HCT116 (cell line): ENCODE results near the gene CXCL11. TPM values are rescaled to one million over a fixed set of nuclear protein-coding genes. Genes with fewer than 3 reads are reported as not detected.

Source experiments
- ATAC-seq: fragments of 200-7000 bp; cut with Tn5 transposase; 2 replicates; pipeline ENCODE4 v1.9.1; 2020; ENCODE audit warnings: mild to moderate bottlenecking, moderate library complexity
- BruUV-seq: library from RNA; stranded (reverse); fragments of 400-500 nt; replicated peaks from 2 replicates; lab custom pipeline; 2021; lab: Mats Ljungman, UMichigan
- CTCF ChIA-PET: fragments of 300-600 bp; sonication (Branson Sonifier 250); formaldehyde crosslinking; loops from one replicate; lab custom pipeline; 2021; ENCODE audit warnings: antibody characterized with exemption; lab: Charles Lee
- POLR2A ChIA-PET: fragments of 300-600, 350-600 bp; sonication (Branson Sonifier 250); formaldehyde crosslinking; loops from one replicate; lab custom pipeline; 2021; ENCODE audit warnings: antibody characterized with exemption; lab: Charles Lee
- RAD21 ChIA-PET, 2 experiments: fragments of 300-600 bp; sonication (Branson Sonifier 250); formaldehyde crosslinking; loops; one replicate each; lab custom pipeline; 2023; ENCODE audit warnings: low total read pairs in 2 of 2; ENCODE audit not compliant: uncharacterized antibody in 2 of 2, unreplicated experiment in 2 of 2, low non-redundant PET in 1 of 2; lab: Charles Lee
- DNase-seq: peaks from one replicate; pipeline ENCODE4 v3.0.0-alpha.2; 2010; ENCODE audit warnings: low read depth, low spot score
- H2AFZ ChIP-seq: fragments of 200-600 bp; shearing (Covaris generic), sonication (generic); 2 replicates; pipeline ENCODE4 v1.6.1; 2017; ENCODE audit warnings: low read depth, mixed run types, mixed read lengths, antibody characterized with exemption, low read length; ENCODE audit not compliant: poor library complexity, severe bottlenecking
- H3K27ac ChIP-seq: 2 replicates; pipeline ENCODE4 v1.5.1; 2012; ENCODE audit warnings: low read depth, low read length
- H3K27me3 ChIP-seq: fragments of 200-600 bp; sonication (generic); 2 replicates; pipeline ENCODE4 v1.6.1; 2016; ENCODE audit warnings: mixed run types, low read length, mixed read lengths; ENCODE audit not compliant: insufficient read depth
- H3K36me3 ChIP-seq, 2 experiments: fragments of 200-500 bp in 1 of 2; fragments of 200-600 bp in 1 of 2; sonication (Bioruptor generic) in 1 of 2; sonication (generic) in 1 of 2; 2 replicates each; pipeline versions ENCODE4 v1.5.1 to v1.6.1; 2014 to 2016; ENCODE audit warnings: low read length in 2 of 2, inconsistent platforms in 1 of 2, mixed read lengths in 1 of 2, mixed run types in 1 of 2; ENCODE audit not compliant: insufficient read depth in 2 of 2, control insufficient read depth in 1 of 2
- H3K4me1 ChIP-seq, 2 experiments: fragments of 200-600 bp in 1 of 2; sonication (generic) in 1 of 2; 2 replicates each; pipeline versions ENCODE4 v1.5.1 to v1.6.1; 2012 to 2017; ENCODE audit warnings: low read length in 2 of 2, inconsistent platforms in 1 of 2, mild to moderate bottlenecking in 1 of 2, mixed read lengths in 1 of 2, mixed run types in 1 of 2, moderate library complexity in 1 of 2; ENCODE audit not compliant: insufficient read depth in 2 of 2, control insufficient read depth in 1 of 2
- H3K4me2 ChIP-seq: fragments of 200-600 bp; sonication (generic); 2 replicates; pipeline ENCODE4 v1.6.1; 2017; ENCODE audit warnings: mixed run types, low read length, mixed read lengths
- H3K4me3 ChIP-seq, 2 experiments: fragments of 200-600 bp in 1 of 2; sonication (generic) in 1 of 2; replicated peaks in 1 of 2; 2 replicates each; pipeline ENCODE4 v1.5.1; 2011 to 2016; ENCODE audit warnings: low read length in 2 of 2, control low read depth in 1 of 2, low read depth in 1 of 2, mild to moderate bottlenecking in 1 of 2, mixed read lengths in 1 of 2, mixed run types in 1 of 2
- H3K79me2 ChIP-seq: fragments of 200-600 bp; sonication (generic); 2 replicates; pipeline ENCODE4 v1.6.1; 2017; ENCODE audit warnings: mild to moderate bottlenecking, mixed run types, low read length, moderate library complexity, mixed read lengths; ENCODE audit not compliant: insufficient read depth
- H3K9ac ChIP-seq: fragments of 200-600 bp; sonication (generic); 2 replicates; pipeline ENCODE4 v1.6.1; 2016; ENCODE audit warnings: low read length, mixed read lengths
- H3K9me2 ChIP-seq: fragments of 200-600 bp; sonication (generic), shearing (Covaris generic); 2 replicates; pipeline ENCODE4 v1.6.1; 2017; ENCODE audit warnings: mixed run types, mild to moderate bottlenecking, moderate library complexity; ENCODE audit not compliant: insufficient read depth
- H3K9me3 ChIP-seq, 2 experiments: fragments of 200-500 bp in 1 of 2; fragments of 200-600 bp in 1 of 2; sonication (Bioruptor generic) in 1 of 2; sonication (generic) in 1 of 2; 2 replicates each; pipeline ENCODE4 v1.6.1; 2014 to 2017; ENCODE audit warnings: low read length in 2 of 2, mixed read lengths in 2 of 2, inconsistent platforms in 1 of 2, low read depth in 1 of 2, mild to moderate bottlenecking in 1 of 2, mixed run types in 1 of 2, moderate library complexity in 1 of 2; ENCODE audit not compliant: control insufficient read depth in 1 of 2, insufficient read depth in 1 of 2
- H4K20me1 ChIP-seq: fragments of 200-600 bp; sonication (generic), shearing (Covaris generic); 2 replicates; pipeline ENCODE4 v1.6.1; 2017; ENCODE audit warnings: mixed run types, mild to moderate bottlenecking, moderate library complexity; ENCODE audit not compliant: insufficient read depth
- CEBPB ChIP-seq: IDR thresholded peaks from 2 replicates; pipeline ENCODE4 v1.6.1; 2012; ENCODE audit warnings: low read depth
- EGR1 ChIP-seq: IDR thresholded peaks from 2 replicates; pipeline ENCODE4 v1.6.1; 2012; ENCODE audit warnings: low read depth
- ELF1 ChIP-seq: IDR thresholded peaks from 2 replicates; pipeline ENCODE4 v1.6.1; 2012; ENCODE audit warnings: low read depth, borderline replicate concordance
- EZH2 ChIP-seq: fragments of 200-600 bp; sonication (generic); IDR thresholded peaks from 2 replicates; pipeline ENCODE4 v1.6.1; 2017; ENCODE audit warnings: antibody characterized with exemption, mixed run types
- EZH2phosphoT487 ChIP-seq: fragments of 200-600 bp; IDR thresholded peaks from 2 replicates; pipeline ENCODE4 v1.6.1; 2018; ENCODE audit warnings: antibody characterized with exemption, borderline replicate concordance
- FOSL1 ChIP-seq: IDR thresholded peaks from 2 replicates; pipeline ENCODE4 v1.6.1; 2012; ENCODE audit warnings: low read depth
- JUND ChIP-seq: IDR thresholded peaks from 2 replicates; pipeline ENCODE4 v1.6.1; 2012
- MAX ChIP-seq: IDR thresholded peaks from 2 replicates; pipeline ENCODE4 v1.6.1; 2012
- POLR2AphosphoS5 ChIP-seq: IDR thresholded peaks from 2 replicates; pipeline ENCODE4 v1.6.1; 2011; ENCODE audit warnings: mild to moderate bottlenecking, low read depth, low read length, moderate library complexity
- RAD21 ChIP-seq: IDR thresholded peaks from 2 replicates; pipeline ENCODE4 v1.6.1; 2012; ENCODE audit warnings: low read depth, mild to moderate bottlenecking
- SP1 ChIP-seq: IDR thresholded peaks from 2 replicates; pipeline ENCODE4 v1.6.1; 2012; ENCODE audit warnings: low read depth
- SRF ChIP-seq: IDR thresholded peaks from 2 replicates; pipeline ENCODE4 v1.6.1; 2012; ENCODE audit warnings: low read depth
- TCF7L2 ChIP-seq: IDR thresholded peaks from 2 replicates; pipeline ENCODE4 v1.7.0; 2011; ENCODE audit warnings: borderline replicate concordance, inconsistent platforms; ENCODE audit not compliant: insufficient read depth, insufficient read length; ENCODE audit errors: extremely low read depth
- YY1 ChIP-seq: IDR thresholded peaks from 2 replicates; pipeline ENCODE4 v1.6.1; 2011; ENCODE audit warnings: low read length, low read depth, moderate library complexity, mild to moderate bottlenecking; ENCODE audit not compliant: insufficient replicate concordance; ENCODE audit errors: extremely low read depth
- ZBTB33 ChIP-seq: IDR thresholded peaks from 2 replicates; pipeline ENCODE4 v1.6.1; 2011; ENCODE audit warnings: mild to moderate bottlenecking, low read length, moderate library complexity; ENCODE audit not compliant: insufficient replicate concordance; ENCODE audit errors: extremely low read depth
- ZFX ChIP-seq: fragments of 450-650 bp; IDR thresholded peaks from 2 replicates; pipeline ENCODE4 v1.6.1; 2017
- ZNF274 ChIP-seq: fragments of 200-500 bp; sonication (Bioruptor generic); IDR thresholded peaks from 2 replicates; pipeline ENCODE4 v1.6.1; 2014; ENCODE audit warnings: mild to moderate bottlenecking, low read depth, low read length, inconsistent platforms
- intact Hi-C: fragments of 100-400 bp; cut with micrococcal nuclease; formaldehyde crosslinking; loops from 2 replicates; pipeline ENCODE4 v1.10.0; 2022
- total RNA-seq: library from RNA; stranded (reverse); gene quantifications from one replicate; pipeline ENCODE4 v1.2.1, GENCODE V29; 2021; ENCODE audit not compliant: unreplicated experiment
- TF ChIP-seq, protein P1 (sequence below): IDR thresholded peaks from 2 replicates; pipeline ENCODE4 v1.6.1; 2012

Gene CXCL11
- total RNA-seq, 1 experiment from 2014 or later = not detected

GRCh38 chr4:76078033-76078613, 42.3 kb upstream of the CXCL11 start:
- no peak overlapping the region for H3K9ac ChIP-seq

DNA sequence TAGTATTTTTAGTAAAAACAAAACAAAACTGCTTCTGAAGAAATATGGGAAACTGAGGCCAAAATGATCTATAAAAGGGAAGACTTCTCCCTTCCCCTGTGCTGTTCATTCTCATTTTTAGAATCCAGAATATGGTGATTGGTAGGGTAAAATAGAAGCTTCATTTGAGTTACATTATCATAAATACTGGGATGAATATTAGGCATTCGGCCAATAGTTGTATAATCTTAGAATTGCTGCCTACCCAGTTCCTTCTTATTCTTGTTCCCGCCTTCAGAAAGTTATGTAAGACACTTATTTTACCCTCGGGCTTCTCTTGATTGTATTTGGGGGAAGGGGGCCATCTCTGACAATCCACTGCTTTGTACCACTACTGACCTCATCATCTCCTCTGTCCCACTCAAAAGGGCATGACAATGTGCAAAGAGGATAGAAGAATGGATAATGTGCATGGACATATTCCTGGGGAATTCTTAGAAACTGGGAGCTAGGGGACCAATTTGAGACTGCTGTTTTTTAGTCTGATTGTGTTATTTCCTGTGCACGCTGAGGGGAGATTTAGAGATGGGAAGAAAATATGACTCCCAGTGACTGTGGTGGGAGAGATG, 39.2 kb upstream of the CXCL11 start:
- RAD21 ChIA-PET = no interaction called here
- Histone ChIP-seq H3K9ac (no peak overlapping the region), H3K4me1 (no peaks in the 10 kb centered on the region), H3K79me2 (no peaks in the 10 kb centered on the region), H3K27me3 (no peaks in the 10 kb centered on the region), H2AFZ (no peak overlapping the region), H4K20me1 (no peaks in the 10 kb centered on the region), H3K9me2 (no peaks in the 10 kb centered on the region), H3K4me3 (no peak overlapping the region), H3K4me2 (no peak overlapping the region), H3K9me3 (no peaks in the 10 kb centered on the region), H3K27ac (no peak overlapping the region)
- ATAC-seq (no peak), DNase-seq (no peak)
- POLR2A ChIA-PET = interaction anchor here (1.3 kb wide), 1 partner anchor 12 kb away, joined by 3 read pairs; no protein-coding TSS in a partner anchor
- intact Hi-C loops = no loop called here
- TF ChIP-seq ZNF274 = no peak
- TF ChIP-seq SRF = no peak
- TF ChIP-seq EZH2 = no peak
- no peak for TF ChIP-seq ELF1
- TF ChIP-seq RAD21 = no peak
- TF ChIP-seq MAX = no peak
- TF ChIP-seq, protein P1, sequence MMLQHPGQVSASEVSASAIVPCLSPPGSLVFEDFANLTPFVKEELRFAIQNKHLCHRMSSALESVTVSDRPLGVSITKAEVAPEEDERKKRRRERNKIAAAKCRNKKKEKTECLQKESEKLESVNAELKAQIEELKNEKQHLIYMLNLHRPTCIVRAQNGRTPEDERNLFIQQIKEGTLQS = no peak
- TF ChIP-seq JUND = no peak
- TF ChIP-seq ZFX = no peak
- no peak for TF ChIP-seq EGR1
- no peak for TF ChIP-seq ZBTB33
- TF ChIP-seq, all 23 proteins: peak for 0
- no TSS peak for BruUV-seq
- CTCF ChIA-PET = no interaction called here
- no peaks in the 10 kb centered on the region for H3K36me3 ChIP-seq

More at GRCh38 chr4:76078033-76078613, 42.3 kb upstream of the CXCL11 start:
- no TSS peak for BruUV-seq
- intact Hi-C loops = no loop called here
- no peak overlapping the region for H3K4me3 ChIP-seq
- no peaks in the 10 kb centered on the region for H4K20me1 ChIP-seq
- CTCF ChIA-PET = interaction anchor here (2.4 kb wide), 1 partner anchor 9 kb away, joined by 7 read pairs; no protein-coding TSS in a partner anchor
- no peaks in the 10 kb centered on the region for H3K4me1 ChIP-seq
- TF ChIP-seq EZH2phosphoT487 (no peak), TCF7L2 (no peak), EZH2 (no peak), ELF1 (no peak), SP1 (no peak), MAX (no peak), POLR2AphosphoS5 (no peak), CEBPB (no peak), FOSL1 (no peak), ZFX (no peak), YY1 (no peak)
- TF ChIP-seq, protein P1 = no peak
- TF ChIP-seq, all 23 proteins: peak for 0
- Histone ChIP-seq H2AFZ (no peak overlapping the region), H3K79me2 (no peaks in the 10 kb centered on the region), H3K9me3 (no peaks in the 10 kb centered on the region), H3K4me2 (no peak overlapping the region), H3K27me3 (no peaks in the 10 kb centered on the region), H3K27ac (no peak overlapping the region), H3K9me2 (no peaks in the 10 kb centered on the region), H3K36me3 (no peaks in the 10 kb centered on the region)
- no peak for DNase-seq
- ATAC-seq = no peak
- ChIA-PET POLR2A (no interaction called here), RAD21 (no interaction called here)
